Right lobe of liver (tissue), 6 donors: Measurements from ENCODE around the gene DUSP5. TPM values are rescaled to one million over a fixed set of nuclear protein-coding genes. Genes with fewer than 3 reads are reported as not detected.

Experiments used
- ATAC-seq, 4 donors: fragments of 200-7000 bp; cut with Tn5 transposase; one replicate each; pipeline ENCODE4 v1.9.1; 2020; ENCODE audit warnings: mild to moderate bottlenecking in 4 of 4, moderate library complexity in 4 of 4
- DNase-seq, 3 donors: peaks; one replicate each; pipeline ENCODE4 v3.0.0-alpha.2; 2020
- H3K27ac ChIP-seq, 3 donors: fragments of 200-600 bp; one replicate each; pipeline ENCODE4 v1.8.0; 2022
- H3K27me3 ChIP-seq, 2 donors: fragments of 200-600 bp; one replicate each; pipeline ENCODE4 v1.8.0; 2022
- H3K36me3 ChIP-seq, 4 donors: fragments of 200-600 bp; sonication (generic) in 1 of 4; one replicate each; pipeline versions ENCODE4 v1.5.1 to v1.8.0; 2017 to 2022; ENCODE audit warnings: control low read depth in 1 of 4
- H3K4me1 ChIP-seq, 4 donors: fragments of 200-600 bp; sonication (generic) in 1 of 4; one replicate each; pipeline versions ENCODE4 v1.5.1 to v1.8.0; 2017 to 2022; ENCODE audit warnings: control low read depth in 1 of 4
- H3K4me3 ChIP-seq, 3 donors: fragments of 200-600 bp; one replicate each; pipeline ENCODE4 v1.8.0; 2022
- H3K9me3 ChIP-seq, 4 donors: fragments of 200-600 bp; sonication (generic) in 1 of 4; one replicate each; pipeline versions ENCODE4 v1.5.1 to v1.8.0; 2017 to 2022; ENCODE audit warnings: control low read depth in 1 of 4
- CTCF ChIP-seq, 4 donors: fragments of 200-600 bp in 3 of 4; fragments of 450-650 bp in 1 of 4; IDR thresholded peaks; one replicate each; pipeline versions ENCODE4 v1.5.1 to v1.8.0; 2016 to 2022; ENCODE audit warnings: antibody characterized with exemption in 4 of 4, mild to moderate bottlenecking in 2 of 4
- POLR2A ChIP-seq: fragments of 450-650 bp; IDR thresholded peaks from one replicate; pipeline ENCODE4 v1.6.1; 2017; ENCODE audit warnings: antibody characterized with exemption, mild to moderate bottlenecking
- WGBS: methylation state at CpG from one replicate; pipeline ENCODE4 v1.1.6; 2018; ENCODE audit warnings: low coverage, low lambda C conversion rate; ENCODE audit not compliant: insufficient coverage; ENCODE audit errors: missing lambda C conversion rate; 5-methylcytosine and 5-hydroxymethylcytosine counted together
- intact Hi-C, 2 donors: fragments of 100-400 bp; cut with DNase I; formaldehyde crosslinking; loops; one replicate each; pipeline versions ENCODE4 v1.11.2 to v1.14.1; 2022
- total RNA-seq, 6 experiments: library from RNA; depleted of rRNA in 2 of 6; stranded (reverse); fragments of >200 nt in 2 of 6; fragmentation: NEBNext Ultra II Directional in 3 of 6; extraction: Animal tissue kit (Norgen Biotek cat#: 25700) in 3 of 6; gene quantifications; one replicate each; pipeline versions ENCODE4 v1.1.0 to v1.2.4, GENCODE V29; 2016 to 2023
- donor health status: DM: no; HTN: yes; CAD: no.
- donor health status: DM: no; HTN: no; CAD: no.
- donor health status: DM: no; HTN: no; CAD: no.
- donor health status: DM: no; HTN: yes; CAD: no.
- donor health status: DM: no; HTN: yes; CAD: no.

Gene DUSP5
- total RNA-seq, 6 experiments from 2014 or later = 2.3 to 47.7 (median 10.8) TPM

GRCh38 chr10:110474826-110475225, 22.9 kb upstream of the DUSP5 start:
- H3K4me3 ChIP-seq = no peak overlapping the region
- H3K36me3 ChIP-seq = no peaks in the 10 kb centered on the region
- H3K9me3 ChIP-seq = no peaks in the 10 kb centered on the region
- DNase-seq (no peak), ATAC-seq (no peak)
- no peaks in the 10 kb centered on the region for H3K4me1 ChIP-seq
- H3K27me3 ChIP-seq = no peaks in the 10 kb centered on the region
- intact Hi-C loops = no loop called here
- no peak overlapping the region for H3K27ac ChIP-seq
- no peak for TF ChIP-seq CTCF (IDR thresholded peaks at IDR 0.05)
- no peak for TF ChIP-seq POLR2A
- WGBS = 83% methylated on average over 4 of the region's 4 CpGs

- Histone ChIP-seq H3K4me1 (no peaks in the 10 kb centered on the region), H3K27me3 (no peaks in the 10 kb centered on the region), H3K27ac (no peak overlapping the region), H3K36me3 (no peaks in the 10 kb centered on the region), H3K4me3 (no peak overlapping the region), H3K9me3 (no peaks in the 10 kb centered on the region)
- ATAC-seq (no peak), DNase-seq (no peak)
- intact Hi-C loops = no loop called here
- WGBS = 97% methylated on average over 5 of the region's 9 CpGs
- TF ChIP-seq CTCF (IDR thresholded peaks at IDR 0.05) = no peak
- no peak for TF ChIP-seq POLR2A
Measured at GRCh38 chr10:110475722-110476515, 21.8 kb upstream of the DUSP5 start.

- H3K27ac ChIP-seq = no peak overlapping the region
- TF ChIP-seq POLR2A (no peak), CTCF (IDR thresholded peaks at IDR 0.05) (no peak)
- H3K4me3 ChIP-seq = no peak overlapping the region
- no peaks in the 10 kb centered on the region for H3K9me3 ChIP-seq
- intact Hi-C loops = no loop called here
- no peaks in the 10 kb centered on the region for H3K27me3 ChIP-seq
- ATAC-seq (no peak), DNase-seq (no peak)
- no CpG with 5 or more reads among the region's 1 CpG for WGBS
- no peaks in the 10 kb centered on the region for H3K36me3 ChIP-seq
- H3K4me1 ChIP-seq = no peaks in the 10 kb centered on the region
Measured at GRCh38 chr10:110479710-110480109, 18.0 kb upstream of the DUSP5 start.

GRCh38 chr10:110480387-110480786, 17.3 kb upstream of the DUSP5 start:
- TF ChIP-seq CTCF (IDR thresholded peaks at IDR 0.05) = no peak
- no peak for TF ChIP-seq POLR2A
- H3K4me1 ChIP-seq = no peaks in the 10 kb centered on the region
- H3K27ac ChIP-seq = no peak overlapping the region
- no peaks in the 10 kb centered on the region for H3K9me3 ChIP-seq
- H3K36me3 ChIP-seq = no peaks in the 10 kb centered on the region
- WGBS = 62% methylated on average over 3 of the region's 3 CpGs
- intact Hi-C loops = no loop called here
- H3K4me3 ChIP-seq = no peak overlapping the region
- H3K27me3 ChIP-seq = no peaks in the 10 kb centered on the region
- ATAC-seq (no peak), DNase-seq (no peak)
